NCI-H1417 (cell line): ENCODE results near the gene BPGM.
"Not testable (repeated sequence)": the region's sequence is repeated elsewhere in the genome, so short reads cannot be mapped to it uniquely, and the experiment has no call there.

ENCODE experiments used
- DNase-seq, 3 experiments: peaks; one replicate each; lab custom pipeline; 2025; lab: John Stamatoyannopoulos, UW

Gene BPGM

GRCh38 chr7:134665045-134665444 lies 18.4 kb downstream of the BPGM start:
- not testable (repeated sequence) for DNase-seq

GRCh38 chr7:134667899-134668298 lies 21.2 kb downstream of the BPGM start:
- no peak for DNase-seq

GRCh38 chr7:134669388-134669787 lies 22.7 kb downstream of the BPGM start:
- DNase-seq: no peak

- peak; percentile 46 to 95 (median 71) for DNase-seq
These were observed 23.3 kb downstream of the BPGM start for GRCh38 chr7:134669845-134670373.

- DNase-seq: no peak
These were observed 25.0 kb downstream of the BPGM start for GRCh38 chr7:134671609-134672008.

- DNase-seq: no peak
These were observed 27.8 kb downstream of the BPGM start for GRCh38 chr7:134674424-134674823.

GRCh38 chr7:134676743-134677142 lies 30.1 kb downstream of the BPGM start:
- DNase-seq: no peak

GRCh38 chr7:134678115-134678514 lies 31.5 kb downstream of the BPGM start:
- DNase-seq: no peak

- no peak for DNase-seq
These were observed 32.4 kb downstream of the BPGM start for GRCh38 chr7:134679006-134679405.

- no peak for DNase-seq
These were observed 37.5 kb downstream of the BPGM start for GRCh38 chr7:134684165-134684564.

GRCh38 chr7:134685250-134685649 lies 38.6 kb downstream of the BPGM start:
- no peak for DNase-seq

GRCh38 chr7:134686786-134687185 lies 40.1 kb downstream of the BPGM start:
- DNase-seq: peak in 1 of 3 experiments; percentile 25

- DNase-seq: not testable (repeated sequence)
These were observed 42.9 kb downstream of the BPGM start for GRCh38 chr7:134689550-134689949.

GRCh38 chr7:134690016-134690415 lies 43.4 kb downstream of the BPGM start:
- peak in 1 of 3 experiments; percentile 27 for DNase-seq

GRCh38 chr7:134690614-134691504 lies 44.2 kb downstream of the BPGM start:
- DNase-seq: no peak

GRCh38 chr7:134691546-134692343 lies 45.1 kb downstream of the BPGM start:
- DNase-seq: no peak

- no peak for DNase-seq
These were observed 45.7 kb downstream of the BPGM start for GRCh38 chr7:134692344-134692705.

- no peak for DNase-seq
These were observed 46.6 kb downstream of the BPGM start for GRCh38 chr7:134693256-134693655.

GRCh38 chr7:134694299-134694698 lies 47.6 kb downstream of the BPGM start:
- DNase-seq: no peak

GRCh38 chr7:134694767-134695166 lies 48.1 kb downstream of the BPGM start:
- DNase-seq: no peak

GRCh38 chr7:134695321-134695860 lies 48.7 kb downstream of the BPGM start:
- DNase-seq: no peak

- DNase-seq: peak in 1 of 3 experiments; percentile 28
These were observed 49.6 kb downstream of the BPGM start for GRCh38 chr7:134696261-134696660.
